HL-60 (cell line): ENCODE data around the gene PDE5A.
A peak's percentile ranks its signal among the peaks of the same experiment; 100 is the strongest.

Experiments used
- DNase-seq, 2 experiments: peaks; one replicate each; pipeline ENCODE4 v3.0.0-alpha.2; 2010 to 2020; ENCODE audit warnings: low read depth in 1 of 2, low spot score in 1 of 2
- H3K27ac ChIP-seq: fragments of 250-450 bp; sonication (Bioruptor Pico); replicated peaks from 2 replicates; pipeline ENCODE4 v1.5.1; 2020; ENCODE audit warnings: mild to moderate bottlenecking, moderate library complexity
- H3K27me3 ChIP-seq: fragments of 250-450 bp; sonication (Bioruptor Pico); 2 replicates; pipeline ENCODE4 v1.5.1; 2021; ENCODE audit warnings: mild to moderate bottlenecking, moderate library complexity; ENCODE audit not compliant: insufficient read depth, poor library complexity, severe bottlenecking
- H3K4me3 ChIP-seq: replicated peaks from 2 replicates; pipeline ENCODE4 v1.5.1; 2011; ENCODE audit warnings: mild to moderate bottlenecking, control low read depth, low read length; ENCODE audit not compliant: insufficient read depth
- CTCF ChIP-seq: IDR thresholded peaks from one replicate; pipeline ENCODE4 v1.5.1; 2011; ENCODE audit warnings: low read length, control low read depth, inconsistent platforms; ENCODE audit not compliant: insufficient read depth
- GABPA ChIP-seq: IDR thresholded peaks from 2 replicates; pipeline ENCODE4 v1.6.1; 2012; ENCODE audit warnings: low read depth
- POLR2AphosphoS5 ChIP-seq: IDR thresholded peaks from 2 replicates; pipeline ENCODE4 v1.6.1; 2012; ENCODE audit warnings: low read depth
- REST ChIP-seq: IDR thresholded peaks from 2 replicates; pipeline ENCODE4 v1.6.1; 2012; ENCODE audit warnings: low read depth; ENCODE audit not compliant: insufficient replicate concordance
- SPI1 ChIP-seq: IDR thresholded peaks from 2 replicates; pipeline ENCODE4 v1.6.1; 2012; ENCODE audit warnings: low read depth, mild to moderate bottlenecking, borderline replicate concordance

PDE5A gene

DNA sequence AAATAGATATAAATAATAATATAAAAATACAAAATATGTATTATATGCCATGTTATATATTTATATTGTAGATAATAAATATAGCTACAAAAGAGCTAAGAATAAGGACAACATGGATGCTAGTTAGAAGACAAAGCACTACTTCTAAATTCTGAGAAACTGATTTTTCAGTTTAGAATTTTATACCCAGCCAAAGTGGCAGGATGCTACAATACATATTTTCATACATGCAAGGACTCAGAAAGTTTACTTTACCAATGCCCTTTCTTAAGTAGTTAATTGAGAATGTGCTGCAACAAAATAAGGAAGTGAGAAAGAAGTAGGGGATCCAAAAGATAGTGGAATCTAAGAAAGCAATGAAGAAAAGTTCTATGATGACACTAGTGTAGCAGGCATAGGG lies 64.5 kb downstream of the PDE5A start:
- no peak overlapping the region for H3K4me3 ChIP-seq
- TF ChIP-seq SPI1 (peak; percentile 47), GABPA (no peak)
- H3K27me3 ChIP-seq: no peaks in the 10 kb centered on the region
- H3K27ac ChIP-seq: no peak overlapping the region
- no peak for DNase-seq

- Histone ChIP-seq H3K27me3 (no peaks in the 10 kb centered on the region), H3K4me3 (no peak overlapping the region), H3K27ac (no peak overlapping the region)
- no peak for DNase-seq
- TF ChIP-seq GABPA: no peak
- no peak for TF ChIP-seq POLR2AphosphoS5
- TF ChIP-seq CTCF: no peak
- TF ChIP-seq SPI1: no peak
- no peak for TF ChIP-seq REST
Measured at GRCh38 chr4:119559044-119559647, 69.5 kb downstream of the PDE5A start.

DNA sequence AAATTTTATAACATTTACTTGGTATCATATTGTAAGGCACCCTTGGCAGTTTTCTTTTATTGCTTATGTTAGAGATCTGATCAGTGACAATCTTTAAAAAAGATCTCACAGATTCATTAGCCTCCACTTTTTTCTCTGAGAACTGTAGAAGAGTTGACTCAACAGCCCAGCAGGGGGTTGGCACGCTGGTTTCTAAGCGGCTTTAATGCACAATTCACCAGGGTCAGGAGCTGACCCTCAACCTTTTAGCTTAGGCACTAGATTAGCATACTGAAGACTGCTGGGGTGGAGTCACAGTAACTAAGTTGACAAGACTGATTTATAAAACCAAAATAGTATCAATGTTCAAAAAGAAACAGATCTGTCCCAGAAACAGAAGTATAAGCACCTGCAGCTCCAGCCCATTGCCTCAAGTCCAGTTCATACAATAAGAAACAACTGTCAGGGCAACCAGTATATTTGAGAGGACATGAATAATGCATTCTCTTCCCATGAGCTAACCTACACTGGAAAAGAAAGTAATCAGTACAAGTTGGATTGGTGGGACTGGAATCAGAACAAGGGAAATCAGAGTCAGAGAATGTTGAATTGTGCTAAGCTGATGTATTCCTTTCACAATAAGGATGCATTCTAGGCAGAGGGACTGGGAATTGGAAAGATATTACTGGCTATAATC lies 77.6 kb downstream of the PDE5A start:
- Histone ChIP-seq H3K4me3 (no peak overlapping the region), H3K27me3 (no peaks in the 10 kb centered on the region), H3K27ac (no peak overlapping the region)
- no peak for TF ChIP-seq SPI1
- no peak for TF ChIP-seq POLR2AphosphoS5
- TF ChIP-seq CTCF: no peak
- no peak for TF ChIP-seq GABPA
- no peak for TF ChIP-seq REST
- no peak for DNase-seq

DNA sequence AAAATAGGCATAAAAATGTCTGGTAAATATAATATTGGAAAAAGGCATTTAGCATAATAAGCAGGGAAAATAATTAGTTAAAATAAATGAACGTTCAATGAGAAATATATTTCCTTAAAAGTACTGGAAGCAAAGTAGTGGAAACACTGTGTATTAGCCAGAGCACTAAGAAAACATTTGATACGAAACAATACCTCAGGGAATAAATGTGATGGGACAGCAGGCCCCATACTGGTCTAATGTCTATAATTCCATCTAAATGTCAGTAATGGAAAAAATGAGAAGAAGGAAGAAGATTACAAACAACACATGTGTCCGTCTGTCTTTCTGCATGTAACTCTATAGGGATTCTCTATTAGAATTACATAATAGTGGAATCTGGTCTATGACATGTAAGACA lies 79.0 kb downstream of the PDE5A start:
- no peak overlapping the region for H3K27ac ChIP-seq
- DNase-seq: no peak
- no peak overlapping the region for H3K4me3 ChIP-seq
- TF ChIP-seq GABPA (no peak), REST (no peak), CTCF (no peak), POLR2AphosphoS5 (no peak), SPI1 (no peak)
- no peaks in the 10 kb centered on the region for H3K27me3 ChIP-seq
